ENCODE data around the gene CD52. TPM values are rescaled to one million over a fixed set of nuclear protein-coding genes. Genes with fewer than 3 reads are reported as not detected.

Gene CD52
- total RNA-seq, 1 experiment from 2014 or later = 2.0 TPM

- DNase-seq (ENCODE audit: low read depth, low spot score) = no peak
- no peak for TF ChIP-seq CEBPB (IDR thresholded peaks at IDR 0.05; ENCODE audit: low read depth)
- TF ChIP-seq EGR1 (IDR thresholded peaks at IDR 0.05; ENCODE audit: low read depth) = no peak
- no peak for TF ChIP-seq ATF3 (IDR thresholded peaks at IDR 0.05)
- no peak for TF ChIP-seq JUND (IDR thresholded peaks at IDR 0.05)
- TF ChIP-seq CBX3 (IDR thresholded peaks at IDR 0.05; ENCODE audit: low read depth) = no peak
- TF ChIP-seq SP1 (IDR thresholded peaks at IDR 0.05; ENCODE audit: low read depth) = no peak
- no peak for TF ChIP-seq YY1 (IDR thresholded peaks at IDR 0.05; ENCODE audit: extremely low read depth, insufficient replicate concordance, low read depth, low read length)
- no peak for TF ChIP-seq ZNF274 (IDR thresholded peaks at IDR 0.05; ENCODE audit: low read depth, low read length)
- no peak for TF ChIP-seq SRF (IDR thresholded peaks at IDR 0.05; ENCODE audit: low read depth)
- TF ChIP-seq RAD21 (IDR thresholded peaks at IDR 0.05; ENCODE audit: low read depth) = no peak
- TF ChIP-seq, protein P1, sequence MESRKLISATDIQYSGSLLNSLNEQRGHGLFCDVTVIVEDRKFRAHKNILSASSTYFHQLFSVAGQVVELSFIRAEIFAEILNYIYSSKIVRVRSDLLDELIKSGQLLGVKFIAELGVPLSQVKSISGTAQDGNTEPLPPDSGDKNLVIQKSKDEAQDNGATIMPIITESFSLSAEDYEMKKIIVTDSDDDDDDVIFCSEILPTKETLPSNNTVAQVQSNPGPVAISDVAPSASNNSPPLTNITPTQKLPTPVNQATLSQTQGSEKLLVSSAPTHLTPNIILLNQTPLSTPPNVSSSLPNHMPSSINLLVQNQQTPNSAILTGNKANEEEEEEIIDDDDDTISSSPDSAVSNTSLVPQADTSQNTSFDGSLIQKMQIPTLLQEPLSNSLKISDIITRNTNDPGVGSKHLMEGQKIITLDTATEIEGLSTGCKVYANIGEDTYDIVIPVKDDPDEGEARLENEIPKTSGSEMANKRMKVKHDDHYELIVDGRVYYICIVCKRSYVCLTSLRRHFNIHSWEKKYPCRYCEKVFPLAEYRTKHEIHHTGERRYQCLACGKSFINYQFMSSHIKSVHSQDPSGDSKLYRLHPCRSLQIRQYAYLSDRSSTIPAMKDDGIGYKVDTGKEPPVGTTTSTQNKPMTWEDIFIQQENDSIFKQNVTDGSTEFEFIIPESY (IDR thresholded peaks at IDR 0.05; ENCODE audit: extremely low read depth, insufficient replicate concordance, low read length) = no peak
- TF ChIP-seq ELF1 (IDR thresholded peaks at IDR 0.05; ENCODE audit: borderline replicate concordance, low read depth) = no peak
- TF ChIP-seq, protein P2, sequence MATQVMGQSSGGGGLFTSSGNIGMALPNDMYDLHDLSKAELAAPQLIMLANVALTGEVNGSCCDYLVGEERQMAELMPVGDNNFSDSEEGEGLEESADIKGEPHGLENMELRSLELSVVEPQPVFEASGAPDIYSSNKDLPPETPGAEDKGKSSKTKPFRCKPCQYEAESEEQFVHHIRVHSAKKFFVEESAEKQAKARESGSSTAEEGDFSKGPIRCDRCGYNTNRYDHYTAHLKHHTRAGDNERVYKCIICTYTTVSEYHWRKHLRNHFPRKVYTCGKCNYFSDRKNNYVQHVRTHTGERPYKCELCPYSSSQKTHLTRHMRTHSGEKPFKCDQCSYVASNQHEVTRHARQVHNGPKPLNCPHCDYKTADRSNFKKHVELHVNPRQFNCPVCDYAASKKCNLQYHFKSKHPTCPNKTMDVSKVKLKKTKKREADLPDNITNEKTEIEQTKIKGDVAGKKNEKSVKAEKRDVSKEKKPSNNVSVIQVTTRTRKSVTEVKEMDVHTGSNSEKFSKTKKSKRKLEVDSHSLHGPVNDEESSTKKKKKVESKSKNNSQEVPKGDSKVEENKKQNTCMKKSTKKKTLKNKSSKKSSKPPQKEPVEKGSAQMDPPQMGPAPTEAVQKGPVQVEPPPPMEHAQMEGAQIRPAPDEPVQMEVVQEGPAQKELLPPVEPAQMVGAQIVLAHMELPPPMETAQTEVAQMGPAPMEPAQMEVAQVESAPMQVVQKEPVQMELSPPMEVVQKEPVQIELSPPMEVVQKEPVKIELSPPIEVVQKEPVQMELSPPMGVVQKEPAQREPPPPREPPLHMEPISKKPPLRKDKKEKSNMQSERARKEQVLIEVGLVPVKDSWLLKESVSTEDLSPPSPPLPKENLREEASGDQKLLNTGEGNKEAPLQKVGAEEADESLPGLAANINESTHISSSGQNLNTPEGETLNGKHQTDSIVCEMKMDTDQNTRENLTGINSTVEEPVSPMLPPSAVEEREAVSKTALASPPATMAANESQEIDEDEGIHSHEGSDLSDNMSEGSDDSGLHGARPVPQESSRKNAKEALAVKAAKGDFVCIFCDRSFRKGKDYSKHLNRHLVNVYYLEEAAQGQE (IDR thresholded peaks at IDR 0.05; ENCODE audit: low read depth) = no peak
- TF ChIP-seq POLR2A (IDR thresholded peaks at IDR 0.05; ENCODE audit: borderline replicate concordance, extremely low read depth, insufficient read depth, insufficient read length) = no peak
- TF ChIP-seq EZH2 (IDR thresholded peaks at IDR 0.05) = no peak
- TF ChIP-seq SIN3A (IDR thresholded peaks at IDR 0.05; ENCODE audit: low read depth) = no peak
- TF ChIP-seq, protein P3, sequence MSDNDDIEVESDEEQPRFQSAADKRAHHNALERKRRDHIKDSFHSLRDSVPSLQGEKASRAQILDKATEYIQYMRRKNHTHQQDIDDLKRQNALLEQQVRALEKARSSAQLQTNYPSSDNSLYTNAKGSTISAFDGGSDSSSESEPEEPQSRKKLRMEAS (IDR thresholded peaks at IDR 0.05) = no peak
- no peak for TF ChIP-seq TCF7L2 (IDR thresholded peaks at IDR 0.05; ENCODE audit: borderline replicate concordance, extremely low read depth, insufficient read depth, insufficient read length)
- POLR2A ChIA-PET = no interaction called here
- H3K9ac ChIP-seq (ENCODE audit: low read length) = no peak overlapping the region
- H2AFZ ChIP-seq (ENCODE audit: low read depth, low read length, poor library complexity, severe bottlenecking) = no peak overlapping the region
- H3K36me3 ChIP-seq (ENCODE audit: control insufficient read depth in 1 of 2, insufficient read depth in 2 of 2, low read length in 2 of 2) = no peaks in the 10 kb centered on the region; a peak in 1 of 4 replicates
- no peaks in the 10 kb centered on the region for H3K9me2 ChIP-seq (ENCODE audit: insufficient read depth)
- RAD21 ChIA-PET (ENCODE audit: low non-redundant PET in 1 of 2, low total read pairs in 2 of 2, uncharacterized antibody in 2 of 2, unreplicated experiment in 2 of 2) = no interaction called here
- no peaks in the 10 kb centered on the region for H4K20me1 ChIP-seq (ENCODE audit: insufficient read depth)
- H3K4me3 ChIP-seq (replicated peaks in 1 of 2; ENCODE audit: low read depth in 1 of 2, low read length in 2 of 2) = no peak overlapping the region
- no peaks in the 10 kb centered on the region for H3K27me3 ChIP-seq (ENCODE audit: insufficient read depth, low read length)
- no TSS peak for BruUV-seq (replicated peaks)
- intact Hi-C loops (cut with micrococcal nuclease) = no loop called here
- H3K79me2 ChIP-seq (ENCODE audit: insufficient read depth, low read length) = no peaks in the 10 kb centered on the region
- no peak overlapping the region for H3K4me2 ChIP-seq (ENCODE audit: low read length)
- no peak overlapping the region for H3K27ac ChIP-seq (ENCODE audit: low read depth, low read length)
- no peaks in the 10 kb centered on the region for H3K9me3 ChIP-seq (ENCODE audit: control insufficient read depth in 1 of 2, insufficient read depth in 1 of 2, low read depth in 1 of 2, low read length in 2 of 2)
- ATAC-seq = no peak
- H3K4me1 ChIP-seq (ENCODE audit: control insufficient read depth in 1 of 2, insufficient read depth in 2 of 2, low read length in 2 of 2) = peaks cover 11 to 23% of the 10 kb centered on the region in 2 experiments
- CTCF ChIA-PET = no interaction called here
Measured at GRCh38 chr1:26337625-26338024, 19.9 kb downstream of the CD52 start.
